HG03108 (cell line): ENCODE data around the gene SESN1.
"Not testable (repeated sequence)": the region's sequence is repeated elsewhere in the genome, so short reads cannot be mapped to it uniquely, and the experiment has no call there.

Source experiments
- ATAC-seq: cut with Tn5 transposase; IDR thresholded peaks from one replicate; pipeline ENCODE4 v1.9.1; 2021; ENCODE audit warnings: moderate library complexity; ENCODE audit not compliant: unreplicated experiment

The SESN1 gene

DNA sequence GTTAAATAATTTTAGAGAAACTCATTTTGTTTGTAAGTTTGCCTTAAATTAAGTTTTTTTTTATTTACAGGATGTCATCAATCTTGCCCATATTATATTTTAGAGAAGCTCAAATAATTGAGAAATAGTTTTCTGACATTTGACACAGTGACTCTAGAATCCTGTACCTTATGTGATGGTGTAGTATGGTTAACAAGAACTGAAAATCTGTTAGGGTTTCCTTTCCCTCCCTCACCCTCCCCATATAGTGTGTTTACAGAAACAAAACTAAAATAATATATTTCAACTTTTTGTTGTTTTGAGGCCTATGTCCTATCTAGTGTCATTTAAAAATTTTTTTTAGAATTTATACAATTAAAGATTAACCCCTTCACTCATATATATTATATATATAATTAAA is 91.8 kb downstream of the SESN1 start:
- ATAC-seq, result no peak

DNA sequence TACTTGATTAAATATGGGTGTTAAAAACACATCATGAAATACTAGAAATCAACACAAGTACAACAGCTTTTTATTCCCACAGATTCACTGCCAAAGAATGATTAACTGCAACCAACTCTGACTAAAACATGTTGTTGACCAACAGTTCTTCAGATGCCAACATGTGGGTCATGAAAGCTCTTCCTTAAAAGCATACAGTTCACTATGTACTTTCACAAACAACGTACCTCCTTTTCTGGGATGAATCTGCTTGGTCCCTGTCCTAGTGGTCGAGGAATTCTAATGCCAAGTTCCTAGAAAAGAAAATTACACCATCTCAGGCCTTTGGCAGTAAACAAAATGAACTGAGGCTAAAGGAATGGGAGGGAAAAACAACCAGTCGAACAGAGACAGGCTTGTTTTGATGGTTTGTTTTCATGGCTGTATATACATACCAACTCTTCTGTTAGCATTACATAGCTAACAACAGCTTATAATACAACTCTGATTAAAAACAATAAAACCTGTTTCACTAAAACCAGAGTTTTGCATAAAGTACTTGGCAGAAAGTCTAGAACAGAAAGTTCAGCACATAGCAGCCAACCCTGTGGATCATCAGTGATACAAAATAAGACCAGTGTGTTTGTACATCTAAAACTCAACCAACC is 92.5 kb downstream of the SESN1 start:
- no peak for ATAC-seq

DNA sequence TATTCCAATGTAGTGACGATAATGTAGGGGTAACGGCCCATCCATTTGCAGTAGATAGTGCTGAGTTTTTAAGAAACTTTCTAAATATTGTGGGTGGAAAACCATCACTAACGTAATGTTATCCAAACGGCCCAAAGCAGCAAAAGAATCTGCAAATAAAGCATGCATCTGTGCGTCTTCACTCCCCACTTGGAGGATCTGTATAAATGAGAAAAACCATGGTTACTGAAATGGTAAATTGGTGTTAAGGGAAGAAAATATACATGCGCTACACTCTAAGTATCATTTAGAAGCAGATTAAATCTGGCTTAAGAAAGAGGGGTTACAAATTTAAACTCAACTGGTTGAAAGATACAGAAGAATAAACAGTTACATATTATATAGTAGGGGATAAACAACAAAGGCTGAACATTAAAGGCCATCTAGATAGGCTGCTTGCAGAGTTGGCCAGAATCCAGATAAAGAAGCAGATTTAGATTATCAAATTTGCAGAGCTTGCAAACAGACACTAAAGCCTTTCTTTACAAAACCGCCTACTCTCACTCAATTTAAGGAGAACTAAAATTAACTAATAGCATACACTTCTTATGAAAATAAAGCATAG is 93.3 kb downstream of the SESN1 start:
- no peak for ATAC-seq

DNA sequence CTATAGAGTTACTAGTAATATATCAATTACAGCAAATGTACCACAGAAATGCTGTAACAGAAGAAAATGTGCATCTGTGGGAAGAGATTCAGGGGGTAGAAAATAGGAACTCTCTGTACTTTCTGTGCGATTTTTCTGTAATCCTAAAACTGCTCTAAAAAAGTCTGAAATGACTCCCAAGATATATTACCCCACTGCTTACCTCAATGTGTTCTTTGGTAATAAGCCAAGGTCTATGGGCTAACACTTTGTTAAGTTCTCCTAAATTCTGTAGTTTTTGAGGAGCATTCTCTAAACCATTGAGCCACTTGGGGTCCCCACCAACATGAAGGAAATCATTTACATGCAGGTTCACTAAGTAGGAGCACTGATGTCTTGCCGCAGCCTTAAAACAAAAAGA is 94.4 kb downstream of the SESN1 start:
- no peak for ATAC-seq

DNA sequence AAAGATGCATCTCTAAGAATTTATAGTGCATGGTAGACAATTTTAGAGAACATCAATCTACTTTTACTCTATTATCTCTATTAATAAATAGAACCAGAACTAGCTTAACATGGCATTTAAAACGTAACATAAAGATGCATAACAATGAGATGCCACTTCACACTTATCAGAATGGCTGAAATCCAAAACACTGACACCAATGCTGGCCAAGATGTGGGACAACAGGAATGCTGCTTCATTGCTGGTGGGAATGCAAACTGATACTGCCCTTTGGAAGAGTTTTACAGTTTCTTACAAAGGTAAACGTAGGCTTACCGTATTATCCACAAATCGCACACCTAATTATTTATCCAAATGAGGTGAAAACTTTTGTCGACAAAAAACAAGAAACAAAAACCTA is 95.2 kb downstream of the SESN1 start:
- ATAC-seq, result no peak

DNA sequence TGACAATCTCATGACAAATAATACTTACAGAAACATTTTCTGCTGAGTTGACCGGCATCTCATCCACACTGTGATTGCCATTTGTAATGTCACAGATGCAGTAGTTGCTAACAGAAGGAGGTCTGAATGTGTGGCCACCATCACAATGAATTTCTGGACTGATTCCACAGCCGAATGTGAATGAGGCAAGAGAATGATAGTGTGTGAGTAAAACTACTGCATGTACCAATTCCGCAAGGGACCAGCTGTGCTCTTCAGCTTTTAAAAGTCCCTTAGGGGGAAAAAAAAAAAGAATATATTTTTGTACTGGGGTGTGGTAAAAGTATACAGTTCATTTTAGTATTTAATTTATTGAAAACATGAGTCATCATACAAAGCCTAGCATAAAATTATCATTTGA is 96.2 kb downstream of the SESN1 start:
- no peak for ATAC-seq

DNA sequence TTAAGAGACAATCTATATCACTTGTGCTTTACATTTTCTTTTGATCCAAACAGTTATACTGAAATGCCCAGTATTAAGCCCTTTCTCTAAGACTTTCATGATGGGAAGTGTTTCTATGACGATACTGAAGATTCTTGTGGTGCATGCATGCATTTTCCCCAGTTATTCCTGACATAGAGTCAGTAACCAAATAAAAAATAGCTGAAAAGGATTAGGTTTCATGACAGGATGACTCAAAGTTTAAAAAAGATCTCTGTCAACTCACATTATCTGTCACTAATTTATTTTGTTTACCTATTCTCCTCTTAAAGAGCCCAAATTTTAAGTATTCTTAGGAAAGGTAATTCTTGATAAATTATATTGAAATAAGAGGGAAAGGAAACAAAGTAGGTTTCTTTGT is 98.4 kb downstream of the SESN1 start:
- no peak for ATAC-seq

DNA sequence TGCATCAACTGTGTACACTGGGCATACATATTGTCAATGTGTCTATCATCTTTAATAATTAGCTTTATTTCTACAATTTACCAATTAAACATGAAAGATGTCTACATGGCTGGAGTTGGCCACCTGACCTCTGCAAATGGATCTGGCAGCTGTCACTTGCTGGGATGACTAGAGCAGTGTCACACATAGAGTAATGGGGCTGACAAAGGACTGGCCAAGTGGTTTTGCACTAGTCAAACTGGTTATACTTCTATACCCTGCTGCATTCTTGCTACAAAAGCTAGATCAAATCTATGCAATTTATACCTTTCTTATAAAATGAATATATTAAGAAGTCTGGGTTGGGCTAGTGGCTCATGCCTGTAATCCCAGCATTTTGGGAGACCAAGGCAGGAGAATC is 99.3 kb downstream of the SESN1 start:
- ATAC-seq, result no peak

DNA sequence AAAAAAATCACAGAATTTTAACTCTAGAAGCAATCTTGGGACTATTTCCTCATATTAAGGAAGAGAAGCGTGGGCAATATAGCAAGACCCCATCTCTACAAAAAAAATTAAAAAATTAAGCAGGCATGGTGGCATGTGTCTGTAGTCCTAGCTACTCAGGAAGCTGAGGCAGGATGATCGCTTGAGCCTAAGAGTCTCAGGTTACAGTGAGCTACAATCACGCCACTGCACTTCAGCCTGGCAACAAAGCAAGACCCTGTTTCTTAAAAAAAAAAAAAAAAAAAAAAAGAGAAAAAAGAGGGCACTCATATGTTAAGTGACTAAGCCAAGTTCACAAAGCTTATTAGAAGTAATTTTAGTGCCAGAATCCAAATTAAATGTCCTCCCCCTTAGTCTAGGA is 100.8 kb downstream of the SESN1 start:
- no peak for ATAC-seq

DNA sequence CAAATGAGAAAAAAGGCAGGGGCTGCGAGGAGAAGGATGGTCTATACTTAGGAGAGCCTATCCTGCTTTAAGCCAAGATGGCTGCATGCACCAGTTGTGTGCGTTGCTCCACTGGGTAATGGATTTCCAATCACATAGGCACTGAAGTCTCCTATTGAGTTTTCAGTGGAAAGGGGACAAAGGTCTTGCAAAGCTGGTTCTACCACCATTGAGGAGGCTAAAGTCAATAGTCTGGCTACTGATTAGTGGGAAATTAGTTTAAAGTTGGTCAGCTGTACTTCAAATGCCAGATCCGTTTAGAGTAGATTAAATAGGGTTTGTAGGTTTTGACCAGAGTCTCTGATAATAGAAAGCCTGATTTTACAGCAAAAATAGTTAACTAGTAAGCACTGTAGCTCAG is 104.9 kb downstream of the SESN1 start:
- ATAC-seq, result no peak

DNA sequence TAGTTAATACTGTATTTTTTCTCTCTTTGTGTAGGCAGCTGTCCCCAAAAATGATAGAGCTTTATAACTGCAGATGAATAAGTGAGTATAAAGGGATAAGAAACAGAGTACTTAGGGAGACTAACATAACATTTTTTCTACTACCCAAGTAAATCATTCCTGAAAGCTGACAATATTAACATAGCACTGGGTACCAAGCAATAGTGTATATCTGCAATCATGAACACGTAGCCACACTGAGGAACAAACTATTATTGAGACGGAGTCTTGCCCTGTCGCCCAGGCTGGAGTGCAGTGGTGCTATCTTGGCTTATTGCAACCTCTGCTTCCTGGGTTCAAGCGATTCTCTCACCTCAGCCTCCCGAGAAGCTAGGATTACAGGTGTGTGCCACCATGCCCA is 105.9 kb downstream of the SESN1 start:
- ATAC-seq, result no peak

DNA sequence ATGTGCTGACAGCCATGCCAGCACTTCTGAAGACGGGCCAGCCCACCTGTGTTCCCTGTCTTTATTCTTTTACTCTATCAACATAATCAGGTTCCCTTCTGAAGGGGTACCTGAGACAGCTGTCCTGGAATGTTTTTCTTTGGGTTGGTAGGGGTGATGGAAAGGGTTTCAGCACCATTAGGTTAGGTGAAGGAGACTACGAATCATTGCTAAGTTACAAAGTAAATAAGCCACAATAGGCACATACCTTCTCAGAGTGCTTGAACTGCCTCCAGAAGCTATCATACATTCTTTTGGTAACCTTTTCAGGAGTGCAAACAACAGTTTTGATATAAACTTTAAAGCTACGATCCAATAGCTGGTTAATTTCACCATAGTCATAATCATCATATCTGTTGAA is 106.3 kb downstream of the SESN1 start:
- ATAC-seq, result no peak

DNA sequence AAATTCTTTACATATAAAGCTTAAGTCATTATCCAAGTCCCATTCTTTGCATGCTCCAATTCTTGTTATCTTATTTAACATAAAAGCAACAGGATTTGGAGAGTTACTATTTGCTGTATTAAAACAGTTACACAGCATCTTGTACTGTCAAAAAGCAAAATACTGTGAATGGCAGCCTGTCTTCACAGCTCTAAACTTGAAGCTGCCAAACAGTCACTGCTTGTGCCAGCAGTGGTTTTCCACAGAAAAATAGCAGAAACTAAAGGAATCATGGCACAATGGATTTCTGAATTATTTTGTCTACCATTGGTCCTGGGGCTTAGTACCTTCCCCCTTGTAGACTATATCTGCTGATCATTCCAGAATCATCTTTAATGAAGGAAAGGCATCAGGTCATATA is 107.5 kb downstream of the SESN1 start:
- no peak for ATAC-seq

DNA sequence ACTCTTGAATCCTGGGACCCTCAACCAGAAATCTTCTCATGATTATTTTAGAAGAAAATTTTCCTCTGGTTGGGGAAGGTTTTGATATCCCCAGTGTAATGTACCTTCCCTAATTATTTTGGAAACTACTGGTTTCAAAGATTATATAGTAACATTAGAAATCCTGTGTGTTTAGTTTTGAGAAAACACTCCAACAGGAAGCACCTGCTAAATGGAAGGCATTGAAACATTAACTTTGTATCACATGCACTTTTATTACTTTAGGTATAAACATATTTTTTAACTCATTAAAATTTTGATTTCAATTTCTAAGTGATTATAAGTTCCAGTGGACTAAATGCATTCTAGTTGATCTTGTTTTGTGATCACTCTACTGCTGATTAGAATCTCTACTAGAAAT is 109.3 kb downstream of the SESN1 start:
- no peak for ATAC-seq

DNA sequence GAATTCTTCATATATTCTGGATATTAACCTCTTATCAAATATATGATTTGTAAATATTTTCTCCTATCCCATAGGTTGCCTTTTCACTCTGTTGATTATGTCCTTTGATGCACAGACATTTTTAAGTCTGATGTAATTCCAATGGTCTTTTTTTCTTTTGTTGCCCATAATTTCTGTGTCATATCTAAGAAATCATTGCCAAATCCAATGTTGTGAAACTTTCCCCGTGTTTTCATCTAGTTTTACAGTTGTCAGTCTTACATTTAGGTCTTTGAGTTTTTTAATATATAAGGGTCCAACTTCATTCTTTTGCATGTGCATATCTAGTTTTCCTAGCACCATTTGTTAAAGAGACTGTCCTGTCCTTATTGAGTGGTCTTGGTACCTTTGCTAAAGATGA is 111.5 kb downstream of the SESN1 start:
- ATAC-seq, result no peak

DNA sequence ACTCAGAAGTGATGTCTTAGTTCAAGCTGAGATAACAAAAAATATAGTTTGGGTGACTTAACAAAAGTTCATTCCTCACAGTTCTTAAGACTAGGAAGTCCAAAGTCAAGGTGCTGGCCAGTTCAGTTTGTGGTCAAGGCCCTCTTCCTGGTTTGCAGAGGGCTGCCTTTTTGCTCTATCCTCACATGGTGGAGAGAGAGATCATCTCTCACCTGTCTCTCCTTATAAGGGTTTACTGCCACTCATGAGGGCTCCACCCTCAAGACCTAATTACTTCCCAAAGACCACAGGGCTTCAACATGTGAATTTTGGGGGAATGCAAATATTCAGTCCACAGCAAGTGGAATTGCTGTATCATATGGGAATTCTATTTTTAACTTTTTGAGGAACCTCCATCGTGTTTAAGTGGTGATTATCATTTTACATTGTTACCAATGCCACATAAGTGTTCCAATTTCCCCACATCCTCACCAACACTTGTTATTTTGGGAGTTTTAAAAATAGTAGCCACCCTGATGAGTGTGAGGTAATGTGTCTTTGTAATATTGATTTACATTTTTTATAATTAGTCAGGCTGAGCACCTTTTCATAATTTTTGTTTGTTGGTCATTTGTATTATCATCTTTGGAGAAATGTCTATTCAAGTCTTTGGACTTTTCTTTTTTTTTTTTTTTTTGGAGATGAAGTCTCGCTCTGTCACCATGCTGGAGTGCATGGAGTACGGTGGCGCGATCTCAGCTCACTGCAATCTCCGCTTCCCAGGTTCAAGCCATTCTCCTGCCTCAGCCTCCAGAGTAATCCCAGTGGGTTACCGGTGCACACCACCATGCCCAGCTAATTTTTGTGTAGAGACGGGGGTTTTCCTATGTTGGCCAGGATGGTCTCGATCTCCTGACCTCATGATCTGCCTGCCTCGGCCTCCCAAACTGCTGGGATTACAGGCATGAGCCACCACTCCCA is 112.2 kb downstream of the SESN1 start:
- no peak for ATAC-seq

DNA sequence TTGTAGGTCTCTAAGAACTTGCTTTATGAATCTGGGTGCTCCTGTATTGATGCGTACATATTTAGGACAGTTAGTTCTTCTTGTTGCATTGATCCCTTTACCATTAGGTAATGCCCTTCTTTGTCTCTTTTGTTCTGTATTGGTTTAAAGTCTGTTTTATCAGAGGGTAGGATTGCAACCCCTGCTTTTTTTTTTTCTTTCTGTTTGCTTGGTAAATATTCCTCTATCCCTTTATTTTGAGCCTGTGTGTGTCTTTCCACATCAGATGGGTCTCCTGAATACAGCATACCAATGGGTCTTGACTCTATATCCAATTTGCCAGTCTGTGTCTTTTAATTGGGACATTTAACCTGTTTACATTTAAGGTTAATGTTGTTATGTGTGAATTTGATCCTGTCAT is 116.0 kb downstream of the SESN1 start:
- not testable (repeated sequence) for ATAC-seq

DNA sequence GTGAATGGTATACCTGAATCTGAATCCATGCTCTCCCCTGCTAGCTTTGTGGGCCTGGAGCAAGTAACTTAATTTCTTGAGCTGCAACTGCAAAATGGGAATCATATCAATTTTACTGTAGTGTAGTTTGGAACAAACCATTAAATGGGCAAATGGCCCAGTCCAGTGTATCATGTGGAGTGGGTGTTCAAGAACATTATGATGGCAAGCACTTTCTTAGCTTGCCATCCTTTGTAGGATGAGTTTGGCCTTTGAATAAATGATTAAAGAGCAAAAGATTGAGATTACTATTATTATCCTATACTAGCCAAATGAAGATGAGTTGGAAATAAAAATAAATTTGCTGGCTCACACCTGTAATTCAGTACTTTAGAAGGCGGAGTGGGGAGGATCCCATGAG is 120.4 kb downstream of the SESN1 start:
- ATAC-seq, result no peak

DNA sequence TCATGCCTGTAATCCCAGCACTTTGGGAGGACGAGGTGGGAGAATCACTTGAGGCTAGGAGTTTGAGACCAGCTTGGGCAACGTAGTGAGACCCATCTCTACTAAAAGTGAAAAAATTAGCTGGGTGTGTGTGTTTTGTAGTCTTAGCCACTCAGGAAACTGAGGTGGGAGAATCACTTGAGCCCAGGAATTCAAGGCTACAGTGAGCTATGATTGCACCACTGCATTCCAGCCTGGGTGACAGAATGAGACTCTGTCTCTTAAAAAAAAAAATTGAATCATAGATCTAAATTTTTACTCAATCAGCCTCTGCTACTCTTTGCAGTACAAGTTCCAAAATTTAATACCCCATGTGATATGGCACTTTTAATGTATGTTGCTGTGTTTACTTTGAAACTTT is 124.9 kb downstream of the SESN1 start:
- no peak for ATAC-seq

DNA sequence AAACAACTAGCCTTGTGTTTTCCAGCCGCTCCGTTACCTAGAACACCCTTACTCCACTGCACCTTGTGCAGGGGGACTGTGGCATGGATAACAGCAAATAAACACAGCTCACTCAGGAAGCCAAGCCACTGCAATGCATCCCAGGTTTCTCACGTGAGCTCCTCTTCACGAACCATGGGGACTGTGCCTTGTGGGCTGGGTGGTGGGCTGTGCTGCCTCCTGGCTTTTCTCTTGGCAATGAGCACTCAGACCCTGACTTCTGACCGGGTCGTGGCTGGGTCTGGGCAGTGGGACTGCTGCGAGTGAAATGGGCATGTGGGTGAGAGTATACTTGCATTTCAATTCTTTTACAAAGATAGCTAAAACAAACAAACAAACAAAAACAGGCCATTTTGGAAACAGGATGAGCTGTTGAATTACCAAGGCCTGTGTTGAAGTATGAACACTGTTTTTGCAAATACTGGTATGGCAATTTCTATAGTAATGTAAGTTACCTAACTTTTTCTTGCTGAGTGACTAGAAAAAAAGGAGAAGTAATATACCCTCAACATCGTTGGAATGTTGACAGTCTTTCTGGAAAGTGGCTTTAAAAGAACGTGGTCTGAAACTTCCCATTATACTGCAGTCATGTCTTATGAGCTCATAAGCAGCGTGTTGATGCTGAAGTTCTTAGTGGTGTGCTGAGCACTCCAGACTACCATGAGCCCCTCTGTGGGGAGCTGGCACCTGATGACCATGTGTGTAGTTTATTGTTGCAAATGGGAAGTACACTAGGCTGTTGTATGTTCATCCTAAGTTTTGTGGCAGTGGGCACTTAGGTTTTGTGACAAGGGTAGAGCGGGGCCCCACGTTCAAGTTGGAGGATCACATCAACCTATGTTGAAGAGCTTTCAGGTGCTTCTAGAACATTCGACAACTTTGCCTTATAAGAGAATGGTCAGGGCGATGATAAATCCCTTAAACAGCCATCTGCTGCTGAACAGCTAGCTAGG is 126.0 kb downstream of the SESN1 start:
- ATAC-seq, result no peak
